Rectal smooth muscle tissue (tissue), 1 donor: Measurements from ENCODE around the gene REX1BD.
"Not testable (repeated sequence)": the region's sequence is repeated elsewhere in the genome, so short reads cannot be mapped to it uniquely, and the experiment has no call there.

Source experiments
- H3K27ac ChIP-seq: one replicate; pipeline ENCODE4 v1.7.0; 2013; ENCODE audit warnings: low read depth, low read length, inconsistent platforms
- H3K27me3 ChIP-seq: one replicate; pipeline ENCODE4 v1.7.0; 2013; ENCODE audit warnings: low read length; ENCODE audit not compliant: control insufficient read depth, insufficient read depth
- H3K36me3 ChIP-seq: one replicate; pipeline ENCODE4 v1.7.0; 2013; ENCODE audit warnings: low read length; ENCODE audit not compliant: control insufficient read depth, insufficient read depth
- H3K4me1 ChIP-seq: one replicate; pipeline ENCODE4 v1.7.0; 2013; ENCODE audit warnings: low read length; ENCODE audit not compliant: control insufficient read depth, insufficient read depth
- H3K4me3 ChIP-seq: one replicate; pipeline ENCODE4 v1.7.0; 2013; ENCODE audit warnings: low read length
- H3K9ac ChIP-seq: one replicate; pipeline ENCODE4 v1.7.0; 2013; ENCODE audit warnings: low read length

REX1BD gene

GRCh38 chr19:18588611-18589379 is at the start of gene REX1BD:
Gene REX1BD (plus strand): TSS chr19:18588798. CDS start chr19:18588802, 4 bp downstream.
- H3K36me3 ChIP-seq = peaks cover 3% of the 10 kb centered on the region
- H3K9ac ChIP-seq = peak within 1 kb of the TSS; percentile 43
- H3K4me1 ChIP-seq = peaks cover 8% of the 10 kb centered on the region
- H3K4me3 ChIP-seq = peak within 1 kb of the TSS; percentile 85
- H3K27ac ChIP-seq = peak within 1 kb of the TSS; percentile 73
- no peaks in the 10 kb centered on the region for H3K27me3 ChIP-seq

- H3K4me3 ChIP-seq = no peak overlapping the region
- H3K27ac ChIP-seq = no peak overlapping the region
- peaks cover 2% of the 10 kb centered on the region for H3K4me1 ChIP-seq
- peaks cover 18% of the 10 kb centered on the region for H3K36me3 ChIP-seq
- H3K9ac ChIP-seq = no peak overlapping the region
- no peaks in the 10 kb centered on the region for H3K27me3 ChIP-seq
Measured at GRCh38 chr19:18539372-18539771, 49.2 kb upstream of the REX1BD start.

- H3K36me3 ChIP-seq = peaks cover 18% of the 10 kb centered on the region
- H3K27me3 ChIP-seq, H3K9ac ChIP-seq, H3K27ac ChIP-seq, H3K4me3 ChIP-seq, H3K4me1 ChIP-seq: not testable (repeated sequence)
Measured at GRCh38 chr19:18540200-18540599, 48.4 kb upstream of the REX1BD start.

GRCh38 chr19:18541258-18541991 is 47.2 kb upstream of the REX1BD start:
- Histone ChIP-seq H3K9ac (no peak overlapping the region), H3K4me1 (peaks cover 2% of the 10 kb centered on the region), H3K36me3 (peaks cover 12% of the 10 kb centered on the region), H3K4me3 (no peak overlapping the region), H3K27ac (peak overlapping the region; percentile 72), H3K27me3 (no peaks in the 10 kb centered on the region)

DNA sequence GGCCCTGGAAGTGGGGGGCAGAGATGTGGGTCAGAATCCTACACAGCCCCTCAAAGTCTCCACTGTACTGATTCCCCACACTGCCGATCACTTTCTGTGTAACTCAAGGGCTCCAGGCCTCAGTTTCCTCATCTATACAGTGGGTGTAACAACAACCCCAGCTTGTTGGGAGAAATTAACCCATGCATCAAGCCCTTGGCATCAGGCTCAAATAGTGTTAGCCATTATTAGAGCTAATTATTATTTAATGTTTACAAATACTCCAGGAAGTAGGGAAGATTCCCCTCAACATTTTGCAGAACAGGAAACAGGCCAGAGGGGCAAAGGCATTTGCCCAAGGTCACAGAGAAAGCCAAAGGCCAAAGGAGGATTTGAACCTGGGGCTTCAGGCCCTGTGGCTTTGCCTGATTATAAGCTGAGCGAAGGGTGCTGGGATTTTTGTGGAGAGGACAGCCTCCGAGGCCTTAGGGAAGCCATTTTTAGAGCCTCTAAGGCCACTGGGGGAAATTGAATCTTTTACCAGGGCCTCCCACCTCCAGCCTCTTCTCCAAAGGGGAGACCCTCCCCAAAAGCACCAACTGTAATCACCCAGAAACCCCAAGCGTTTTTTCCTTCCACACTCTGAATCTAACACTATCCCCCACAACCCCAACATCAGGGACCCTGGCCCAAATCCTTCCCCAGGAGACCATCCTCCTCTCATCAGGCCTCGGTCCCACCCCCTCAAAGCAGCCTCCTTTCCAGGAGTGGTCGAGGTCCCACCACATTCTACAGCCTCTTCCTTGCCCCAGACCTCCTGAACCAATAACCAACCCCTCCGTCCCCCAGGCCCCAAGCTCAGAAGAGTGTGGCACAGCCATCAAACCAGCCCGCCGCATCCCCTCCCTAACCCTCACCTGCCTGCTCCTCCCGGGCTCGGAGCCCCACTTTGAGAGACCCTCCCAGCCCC is 46.3 kb upstream of the REX1BD start:
- Histone ChIP-seq H3K4me1 (peaks cover 2% of the 10 kb centered on the region), H3K36me3 (peaks cover 5% of the 10 kb centered on the region), H3K4me3 (peak overlapping the region; percentile 52), H3K27ac (peak overlapping the region; percentile 72), H3K9ac (peak overlapping the region; percentile 80), H3K27me3 (no peaks in the 10 kb centered on the region)

DNA sequence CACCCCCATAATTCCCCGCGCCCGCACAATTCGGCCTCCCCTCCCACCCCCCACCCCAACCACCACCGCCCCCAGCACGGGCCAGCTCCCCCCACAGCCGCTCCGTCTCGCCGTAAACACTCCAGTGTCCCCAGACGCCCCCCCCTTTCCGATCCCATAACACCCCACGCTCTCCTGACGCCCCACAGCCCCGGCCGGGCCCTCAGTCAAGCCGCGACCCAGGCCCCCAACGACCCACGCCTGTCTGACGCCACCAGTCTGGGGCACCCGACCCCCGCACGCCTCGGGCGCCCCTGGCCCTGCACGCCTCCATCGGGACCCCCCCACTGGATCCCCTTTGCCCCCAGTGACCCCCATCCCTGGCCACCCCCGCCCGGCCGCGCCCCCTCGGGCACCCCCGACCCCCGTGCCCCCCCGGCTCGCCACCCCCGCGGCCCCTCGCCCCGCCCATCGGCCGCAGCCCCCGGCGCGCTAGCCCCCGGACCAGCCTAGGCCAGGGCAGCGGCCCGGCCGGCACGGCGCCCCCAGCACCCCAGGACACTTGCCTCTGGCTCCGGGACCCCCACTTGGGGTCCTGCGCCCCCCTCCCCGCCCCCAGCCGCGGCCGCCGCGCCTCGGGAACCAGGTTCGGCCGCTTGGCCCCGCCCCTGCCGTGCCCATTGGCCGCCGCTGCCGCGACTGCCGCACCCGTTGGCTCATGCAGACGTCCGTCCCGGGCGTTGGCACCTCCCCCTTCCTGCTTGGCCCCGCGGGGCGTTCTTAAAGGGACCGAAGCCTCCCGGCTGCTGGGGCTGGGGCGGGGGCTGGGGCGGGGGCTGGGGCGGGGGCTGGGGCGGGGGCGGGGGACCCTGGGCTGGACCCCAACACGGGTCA is 45.4 kb upstream of the REX1BD start, which contains the start of gene FKBP8:
Gene FKBP8, minus strand, starts transcription at position 633 of the 873 bp plus-strand sequence. CDS start 1,603 bp downstream, outside the sequence.
- peaks cover 2% of the 10 kb centered on the region for H3K4me1 ChIP-seq
- peak within 1 kb of the TSS; percentile 59 for H3K4me3 ChIP-seq
- H3K27ac ChIP-seq = peak within 1 kb of the TSS; percentile 72
- peaks cover 2% of the 10 kb centered on the region for H3K36me3 ChIP-seq
- peak within 1 kb of the TSS; percentile 80 for H3K9ac ChIP-seq
- H3K27me3 ChIP-seq = no peaks in the 10 kb centered on the region

DNA sequence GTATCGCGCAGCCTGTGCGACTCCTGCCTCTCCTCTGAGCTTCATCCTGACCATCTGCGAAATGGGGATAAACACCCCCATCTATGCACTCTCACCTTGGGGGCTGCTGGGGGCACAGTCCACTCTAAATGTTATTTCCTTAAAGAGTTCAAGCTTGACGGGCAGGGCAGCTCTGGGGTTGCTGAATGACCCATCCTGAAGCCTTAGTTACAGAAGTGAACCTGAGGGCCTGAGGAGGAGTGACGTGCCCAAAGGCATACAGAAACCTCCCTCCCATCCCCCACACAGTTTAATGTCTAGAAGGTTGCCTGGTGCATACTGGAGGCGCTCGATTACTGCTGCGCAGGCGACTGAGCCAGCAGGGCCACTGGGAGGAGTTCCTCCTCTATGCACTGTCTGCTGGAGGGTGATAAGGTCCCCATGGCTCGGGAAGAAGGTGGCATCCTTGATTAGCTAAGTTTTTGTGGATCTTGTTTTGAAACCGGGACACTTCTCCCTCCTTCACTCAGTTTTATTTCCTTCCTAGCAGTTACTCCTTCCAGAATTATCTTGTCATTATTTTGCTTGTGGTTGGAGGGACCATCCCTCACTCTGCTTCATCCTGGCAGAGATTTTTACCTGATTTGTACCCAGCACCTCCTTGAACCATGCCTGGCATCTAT is 44.7 kb upstream of the REX1BD start:
- Histone ChIP-seq H3K9ac (no peak overlapping the region), H3K27me3 (no peaks in the 10 kb centered on the region), H3K4me1 (peaks cover 2% of the 10 kb centered on the region), H3K27ac (no peak overlapping the region), H3K4me3 (peak overlapping the region; percentile 59), H3K36me3 (peaks cover 2% of the 10 kb centered on the region)

- Histone ChIP-seq H3K27ac (no peak overlapping the region), H3K27me3 (no peaks in the 10 kb centered on the region), H3K4me3 (no peak overlapping the region), H3K4me1 (no peaks in the 10 kb centered on the region), H3K36me3 (no peaks in the 10 kb centered on the region), H3K9ac (no peak overlapping the region)
Measured at GRCh38 chr19:18551631-18552030, 37.0 kb upstream of the REX1BD start.

DNA sequence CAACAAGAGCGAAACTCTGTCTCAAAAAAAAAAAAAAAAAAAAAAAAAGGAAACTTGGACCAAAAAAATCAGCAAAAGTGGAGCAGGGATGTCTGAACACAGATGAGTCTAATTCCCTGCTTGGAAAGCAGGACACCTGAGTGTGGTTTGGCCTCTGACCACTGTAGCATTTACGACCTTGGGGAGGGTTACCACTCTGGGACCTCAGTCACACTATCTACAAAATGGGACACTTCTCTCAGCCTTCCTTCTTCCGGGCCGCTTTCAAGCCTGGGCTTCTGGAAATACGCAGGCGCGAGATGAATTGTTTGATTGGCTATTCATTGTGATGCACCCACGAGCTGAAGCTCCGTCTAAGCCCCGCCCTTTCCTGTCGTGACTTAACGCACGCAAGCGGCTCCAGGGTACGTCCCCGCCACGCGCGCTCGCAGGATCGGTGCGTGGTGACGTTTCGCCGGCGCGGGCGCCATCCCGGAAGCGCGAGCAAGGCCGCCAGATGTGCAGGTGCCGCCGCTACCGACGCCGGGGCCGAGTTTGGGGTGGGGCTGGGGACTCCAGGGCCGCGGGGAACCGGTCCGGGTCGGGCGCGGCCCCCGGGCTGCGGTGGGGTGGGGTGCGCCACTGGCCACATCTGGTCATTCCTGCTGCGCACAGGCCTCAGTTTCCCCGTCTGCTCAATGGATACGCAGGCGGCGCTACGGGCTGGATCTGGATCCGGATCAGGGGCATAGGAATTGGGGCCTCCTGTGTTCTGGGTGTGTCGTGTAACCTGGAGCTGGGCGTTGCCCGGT is 31.0 kb upstream of the REX1BD start, which contains the start of gene KXD1:
Gene KXD1, plus strand, starts transcription at position 460 of the 791 bp plus-strand sequence. CDS start 4,187 bp downstream, outside the sequence.
- Histone ChIP-seq H3K27me3 (no peaks in the 10 kb centered on the region), H3K27ac (peak within 1 kb of the TSS; percentile 91), H3K4me3 (peak within 1 kb of the TSS; percentile 97), H3K36me3 (no peaks in the 10 kb centered on the region), H3K4me1 (peaks cover 4% of the 10 kb centered on the region), H3K9ac (peak within 1 kb of the TSS; percentile 33)

DNA sequence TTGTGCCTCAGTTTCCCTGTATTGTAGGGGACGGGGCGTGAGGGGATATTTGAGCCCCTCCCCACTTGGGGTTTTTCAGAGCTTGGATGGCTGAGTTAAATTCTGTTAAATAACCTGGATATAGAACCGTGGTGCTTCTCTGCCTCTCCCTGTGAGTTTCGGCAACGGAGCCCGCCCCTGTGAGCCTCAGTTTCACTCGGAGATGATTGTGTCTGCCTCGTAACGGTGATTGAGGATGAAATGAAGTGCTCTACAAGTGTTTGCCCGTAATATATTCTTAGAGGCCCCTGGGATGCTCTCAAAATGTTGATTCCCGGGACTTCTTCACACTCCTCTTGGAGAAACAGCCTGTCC is 30.4 kb upstream of the REX1BD start:
- Histone ChIP-seq H3K36me3 (no peaks in the 10 kb centered on the region), H3K27me3 (no peaks in the 10 kb centered on the region), H3K4me3 (peak overlapping the region; percentile 97), H3K27ac (peak overlapping the region; percentile 91), H3K9ac (peak overlapping the region; percentile 33), H3K4me1 (peaks cover 4% of the 10 kb centered on the region)
